Activated naive CD4-positive, alpha-beta T cell treated with anti-CD3 and anti-CD28 coated beads, Interleukin-2, amount 10 ng/mL, durations not matched to agents 7 days and 5 days (primary cell): Measurements from ENCODE around the gene ITGA11.

Source experiments
- CTCF ChIA-PET: fragments of 350-600 bp; sonication (Branson Sonifier 250); formaldehyde crosslinking; loops from one replicate; lab custom pipeline; 2021; ENCODE audit warnings: antibody characterized with exemption; lab: Charles Lee
- DNase-seq: peaks from one replicate; pipeline ENCODE4 v3.0.0-alpha.2; 2020
- H3K27ac Mint-ChIP-seq: one replicate; pipeline ENCODE4 v1.8.0; 2021; ENCODE audit warnings: mild to moderate bottlenecking, moderate library complexity, mixed read lengths
- H3K27me3 Mint-ChIP-seq: one replicate; pipeline ENCODE4 v1.8.0; 2021; ENCODE audit warnings: mild to moderate bottlenecking, mixed read lengths
- H3K36me3 Mint-ChIP-seq: one replicate; pipeline ENCODE4 v1.8.0; 2021; ENCODE audit warnings: mixed read lengths
- H3K4me1 Mint-ChIP-seq: one replicate; pipeline ENCODE4 v1.8.0; 2021; ENCODE audit warnings: mixed read lengths
- H3K4me3 Mint-ChIP-seq: one replicate; pipeline ENCODE4 v1.8.0; 2021; ENCODE audit warnings: mild to moderate bottlenecking, moderate library complexity, mixed read lengths
- H3K9me3 Mint-ChIP-seq: one replicate; pipeline ENCODE4 v1.8.0; 2021; ENCODE audit warnings: mixed read lengths

Gene ITGA11

DNA sequence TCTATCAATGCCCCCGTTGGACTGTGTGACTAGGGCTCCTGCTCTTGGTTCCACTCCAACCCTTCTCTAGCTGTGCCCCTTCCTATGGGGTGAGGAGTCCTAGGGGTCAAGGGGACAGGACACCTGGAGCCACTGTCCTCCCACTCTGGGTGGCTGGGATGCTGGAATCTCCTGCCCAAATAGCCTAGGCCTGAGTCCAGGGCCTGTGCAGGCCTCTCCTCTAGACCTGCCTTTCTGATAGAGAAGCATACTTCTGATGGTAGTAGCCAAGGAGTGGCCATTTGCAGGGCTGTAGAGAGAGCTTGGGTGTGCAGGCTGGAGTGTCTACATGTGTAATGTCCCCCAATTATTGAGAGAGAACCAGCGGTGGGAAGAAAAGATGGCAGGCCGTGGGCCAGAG, 54.2 kb downstream of the ITGA11 start:
- peaks cover 24% of the 10 kb centered on the region for H3K4me1 Mint-ChIP-seq
- no peak overlapping the region for H3K27ac Mint-ChIP-seq
- H3K27me3 Mint-ChIP-seq = no peaks in the 10 kb centered on the region
- no peaks in the 10 kb centered on the region for H3K9me3 Mint-ChIP-seq
- peaks cover 2% of the 10 kb centered on the region for H3K36me3 Mint-ChIP-seq
- CTCF ChIA-PET = interaction anchor here (10.6 kb wide), 1 partner anchor 72 kb away, joined by 122 read pairs; no protein-coding TSS in a partner anchor
- H3K4me3 Mint-ChIP-seq = no peak overlapping the region
- no peak for DNase-seq

DNA sequence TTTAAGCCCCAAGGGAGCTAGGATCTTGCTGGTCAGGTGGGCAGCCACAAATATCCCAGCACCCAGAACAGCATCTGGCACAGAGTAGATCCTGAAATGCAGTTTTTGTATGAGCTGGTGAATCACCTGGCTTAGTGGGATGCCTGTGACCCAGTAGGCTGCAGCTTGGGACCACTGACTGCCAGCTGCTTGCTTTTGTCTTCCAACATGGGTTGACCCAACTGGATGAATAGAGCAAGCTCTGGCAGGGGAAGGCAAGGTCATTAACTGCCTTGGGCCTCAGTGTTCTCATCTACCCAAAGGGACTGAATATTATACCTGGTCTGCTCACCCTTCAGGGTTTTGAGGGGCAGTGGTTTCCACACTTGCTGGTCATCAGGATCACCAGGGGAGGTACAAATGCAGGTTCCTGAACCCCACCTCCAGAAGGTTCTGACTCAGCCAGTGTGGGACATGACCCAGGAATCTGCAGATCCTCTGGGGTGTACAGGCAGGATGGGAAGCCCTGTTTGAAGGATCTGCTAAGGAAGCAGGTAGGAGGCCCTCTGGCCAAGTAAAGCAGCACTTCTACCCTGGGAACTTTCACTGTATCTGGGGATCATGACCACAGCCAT, 55.4 kb downstream of the ITGA11 start:
- Mint-ChIP-seq H3K4me3 (no peak overlapping the region), H3K4me1 (peaks cover 24% of the 10 kb centered on the region), H3K9me3 (no peaks in the 10 kb centered on the region), H3K27ac (no peak overlapping the region), H3K36me3 (no peaks in the 10 kb centered on the region), H3K27me3 (peaks cover 3% of the 10 kb centered on the region)
- CTCF ChIA-PET = interaction anchor here (0.9 to 1.6 kb wide), 2 partner anchors 66 to 70 kb away, joined by 3 to 4 read pairs; no protein-coding TSS in a partner anchor
- DNase-seq = no peak

DNA sequence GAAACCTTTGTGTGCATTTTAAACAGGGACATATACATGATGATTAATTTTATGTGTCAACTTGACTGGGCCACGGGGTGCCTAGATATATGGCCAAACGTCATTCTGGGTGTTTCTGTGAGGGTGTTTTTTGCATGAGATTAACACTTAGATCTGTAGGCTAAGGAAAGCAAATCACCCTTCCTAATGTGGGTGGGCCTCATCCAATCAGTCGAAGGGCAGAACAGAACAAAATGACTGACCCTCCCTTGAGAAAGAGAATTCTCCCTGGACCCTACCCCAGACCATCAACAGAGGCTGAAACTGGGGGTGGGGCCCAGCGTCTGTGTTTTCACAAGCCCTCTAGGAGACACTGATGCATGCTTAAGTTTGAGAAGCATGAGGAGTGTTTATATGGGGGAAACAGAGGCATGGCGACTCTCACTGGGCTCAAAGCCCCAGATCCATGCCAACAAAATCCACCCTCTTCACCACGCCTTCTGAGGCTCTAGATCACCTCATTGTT, 56.2 kb downstream of the ITGA11 start:
- Mint-ChIP-seq H3K36me3 (no peaks in the 10 kb centered on the region), H3K9me3 (no peaks in the 10 kb centered on the region), H3K27me3 (peaks cover 11% of the 10 kb centered on the region), H3K4me1 (peaks cover 24% of the 10 kb centered on the region), H3K4me3 (no peak overlapping the region), H3K27ac (no peak overlapping the region)
- CTCF ChIA-PET = interaction anchor here (0.9 to 1.6 kb wide), 2 partner anchors 65 to 69 kb away, joined by 3 to 4 read pairs; no protein-coding TSS in a partner anchor
- no peak for DNase-seq

DNA sequence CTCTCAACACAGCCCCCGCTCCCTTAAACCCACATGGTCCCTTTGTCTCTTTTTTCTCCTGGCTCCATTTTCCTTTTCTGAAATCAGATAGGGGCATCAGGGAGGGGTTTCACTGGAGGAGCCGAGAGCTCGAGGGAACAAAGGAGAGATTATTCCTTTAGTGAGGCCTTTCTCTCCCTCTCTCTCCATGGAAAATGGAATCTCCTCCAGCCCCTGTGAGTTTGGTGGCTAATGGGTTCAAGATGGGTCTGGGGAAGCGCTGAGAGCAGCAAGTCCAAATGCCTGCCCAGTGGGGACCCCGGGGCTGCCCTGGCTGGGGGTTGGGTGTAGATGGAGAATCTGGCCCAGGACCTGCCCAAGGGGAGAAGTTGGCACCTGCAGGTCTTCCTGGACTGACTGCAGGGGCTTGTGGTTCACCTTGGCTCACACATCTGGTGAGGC, 56.8 kb downstream of the ITGA11 start:
- H3K36me3 Mint-ChIP-seq = no peaks in the 10 kb centered on the region
- peaks cover 16% of the 10 kb centered on the region for H3K27me3 Mint-ChIP-seq
- no peak for DNase-seq
- H3K9me3 Mint-ChIP-seq = no peaks in the 10 kb centered on the region
- H3K4me1 Mint-ChIP-seq = peaks cover 18% of the 10 kb centered on the region
- CTCF ChIA-PET = interaction anchor here (1.6 kb wide), 1 partner anchor 69 kb away, joined by 4 read pairs; no protein-coding TSS in a partner anchor
- no peak overlapping the region for H3K27ac Mint-ChIP-seq
- no peak overlapping the region for H3K4me3 Mint-ChIP-seq

DNA sequence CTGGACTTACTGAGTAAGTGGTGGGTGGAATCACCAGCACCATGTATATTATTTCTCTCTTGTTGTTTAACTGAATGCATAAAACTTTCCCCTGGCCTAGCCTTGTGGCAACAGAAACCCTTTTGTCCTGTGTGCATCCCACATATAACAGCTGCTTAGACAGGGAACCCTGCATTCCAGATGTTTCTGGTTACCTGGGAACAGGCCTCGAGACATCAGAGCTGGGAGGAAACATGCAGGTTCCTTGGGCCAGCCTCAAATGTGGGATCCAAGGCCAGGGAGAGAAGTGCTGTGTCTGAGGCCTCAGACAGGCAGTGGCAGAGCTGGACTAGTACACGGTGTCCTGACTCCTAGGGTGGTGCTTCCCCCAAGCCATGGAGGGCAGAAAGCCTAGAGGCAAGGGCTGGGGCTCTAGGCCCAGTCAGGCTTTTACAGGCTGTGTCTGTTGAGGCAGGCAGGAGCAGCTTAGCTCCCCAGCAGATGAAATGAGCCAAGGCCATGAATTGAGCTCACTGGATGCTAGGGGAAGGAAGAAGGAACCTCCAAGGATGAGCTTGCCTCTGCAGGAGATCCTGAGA, 57.7 kb downstream of the ITGA11 start:
- Mint-ChIP-seq H3K4me3 (no peak overlapping the region), H3K4me1 (peaks cover 9% of the 10 kb centered on the region), H3K27me3 (peaks cover 17% of the 10 kb centered on the region), H3K36me3 (no peaks in the 10 kb centered on the region), H3K9me3 (no peaks in the 10 kb centered on the region), H3K27ac (no peak overlapping the region)
- DNase-seq = no peak
- CTCF ChIA-PET = interaction anchor here (1.1 to 1.3 kb wide), 2 partner anchors 22 to 68 kb away, joined by 3 to 5 read pairs; no protein-coding TSS in a partner anchor

DNA sequence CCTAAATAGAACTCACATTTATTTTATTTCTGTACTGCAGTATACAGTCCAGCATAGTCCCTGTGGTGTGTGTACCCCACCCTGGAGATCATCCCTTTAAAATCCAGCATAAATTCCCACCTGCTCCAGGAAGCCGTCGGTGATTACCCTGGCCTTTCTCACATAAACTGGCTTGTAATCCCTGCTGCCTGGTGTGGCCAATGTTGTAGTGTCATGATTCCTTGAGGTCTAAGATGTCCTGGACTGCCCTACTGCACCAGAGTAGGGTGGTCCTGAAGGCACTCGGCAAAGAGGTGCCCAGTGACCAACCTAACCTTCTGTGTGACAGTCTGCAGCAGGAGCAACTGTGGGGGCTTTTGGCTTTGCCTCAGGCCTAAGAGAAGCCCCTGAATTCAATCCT, 58.9 kb downstream of the ITGA11 start:
- CTCF ChIA-PET = interaction anchor here (1.3 kb wide), 1 partner anchor 67 kb away, joined by 5 read pairs; no protein-coding TSS in a partner anchor
- Mint-ChIP-seq H3K4me1 (no peaks in the 10 kb centered on the region), H3K27me3 (peaks cover 28% of the 10 kb centered on the region), H3K27ac (no peak overlapping the region), H3K9me3 (no peaks in the 10 kb centered on the region), H3K4me3 (no peak overlapping the region), H3K36me3 (no peaks in the 10 kb centered on the region)
- no peak for DNase-seq

DNA sequence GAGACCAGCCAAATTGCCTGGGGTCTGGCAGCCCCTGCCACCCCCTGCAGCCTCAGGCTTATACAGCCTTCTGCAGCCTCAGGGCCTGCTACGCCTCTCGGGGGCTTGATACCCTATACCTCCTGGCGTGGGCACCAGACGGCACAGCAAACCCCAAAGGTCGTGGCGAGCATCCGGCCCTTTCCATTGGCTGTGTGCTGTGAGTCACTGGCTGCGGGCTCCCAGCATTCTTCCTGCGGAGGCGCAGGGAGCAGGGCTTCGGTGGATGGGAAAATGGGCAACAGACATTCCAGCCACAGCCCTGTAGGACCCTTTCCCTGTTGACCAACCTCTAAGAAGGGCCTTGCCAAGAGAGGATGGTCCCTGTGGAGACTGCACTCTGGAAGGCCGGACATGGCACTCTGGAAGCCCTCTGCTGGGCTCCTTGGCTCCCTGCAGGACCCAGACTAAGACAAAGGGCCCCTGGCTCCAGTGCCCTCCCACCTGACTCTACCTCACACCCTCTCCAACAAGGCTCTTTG, 59.6 kb downstream of the ITGA11 start:
- Mint-ChIP-seq H3K36me3 (no peaks in the 10 kb centered on the region), H3K27ac (no peak overlapping the region), H3K4me1 (peaks cover 2% of the 10 kb centered on the region), H3K9me3 (no peaks in the 10 kb centered on the region), H3K4me3 (no peak overlapping the region), H3K27me3 (peaks cover 33% of the 10 kb centered on the region)
- no peak for DNase-seq
- CTCF ChIA-PET = no interaction called here

DNA sequence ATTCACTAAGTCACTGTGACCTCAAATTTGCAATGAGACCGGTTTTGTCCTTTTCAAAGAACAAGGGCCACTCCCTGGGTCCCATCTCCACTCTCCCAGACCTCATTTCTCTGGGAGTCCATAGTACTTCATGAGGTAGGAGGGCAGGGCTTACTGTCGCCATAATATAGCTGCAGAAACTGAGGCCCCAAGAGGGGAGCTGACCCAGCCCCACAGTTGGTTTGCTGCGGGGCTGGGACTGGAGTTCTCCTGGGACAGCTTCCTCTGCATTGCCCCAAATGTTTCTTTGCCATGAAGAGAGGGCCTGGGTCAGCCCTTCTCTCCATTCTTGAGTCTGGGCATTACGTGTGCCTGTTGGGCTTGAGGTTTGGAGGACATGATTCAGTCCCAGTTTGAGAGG, 60.1 kb downstream of the ITGA11 start:
- H3K4me1 Mint-ChIP-seq = peaks cover 7% of the 10 kb centered on the region
- H3K36me3 Mint-ChIP-seq = no peaks in the 10 kb centered on the region
- peaks cover 38% of the 10 kb centered on the region for H3K27me3 Mint-ChIP-seq
- CTCF ChIA-PET = no interaction called here
- no peaks in the 10 kb centered on the region for H3K9me3 Mint-ChIP-seq
- DNase-seq = no peak
- no peak overlapping the region for H3K4me3 Mint-ChIP-seq
- H3K27ac Mint-ChIP-seq = no peak overlapping the region

DNA sequence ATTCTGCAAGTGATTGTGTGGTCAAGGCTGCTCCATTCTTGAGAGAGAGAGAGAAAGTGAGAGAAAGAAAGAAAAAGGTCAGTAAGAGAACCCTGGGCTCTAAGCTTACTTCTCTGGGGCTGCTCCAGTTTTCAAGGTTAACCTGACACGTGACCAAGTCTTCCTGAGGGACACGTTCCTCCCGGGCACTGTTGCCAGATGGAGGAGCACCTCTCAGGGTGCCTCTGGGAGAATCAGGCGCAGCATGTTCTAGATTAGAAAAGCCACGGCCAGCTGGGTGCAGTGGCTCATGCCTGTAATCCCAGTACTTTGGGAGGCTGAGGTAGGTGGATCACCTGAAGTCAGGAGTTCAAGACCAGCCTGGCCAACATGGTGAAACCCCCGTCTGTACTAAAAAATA, 60.8 kb downstream of the ITGA11 start:
- CTCF ChIA-PET = no interaction called here
- Mint-ChIP-seq H3K4me3 (no peak overlapping the region), H3K27me3 (peaks cover 43% of the 10 kb centered on the region), H3K4me1 (peaks cover 10% of the 10 kb centered on the region), H3K36me3 (no peaks in the 10 kb centered on the region), H3K27ac (no peak overlapping the region), H3K9me3 (no peaks in the 10 kb centered on the region)
- DNase-seq = no peak

DNA sequence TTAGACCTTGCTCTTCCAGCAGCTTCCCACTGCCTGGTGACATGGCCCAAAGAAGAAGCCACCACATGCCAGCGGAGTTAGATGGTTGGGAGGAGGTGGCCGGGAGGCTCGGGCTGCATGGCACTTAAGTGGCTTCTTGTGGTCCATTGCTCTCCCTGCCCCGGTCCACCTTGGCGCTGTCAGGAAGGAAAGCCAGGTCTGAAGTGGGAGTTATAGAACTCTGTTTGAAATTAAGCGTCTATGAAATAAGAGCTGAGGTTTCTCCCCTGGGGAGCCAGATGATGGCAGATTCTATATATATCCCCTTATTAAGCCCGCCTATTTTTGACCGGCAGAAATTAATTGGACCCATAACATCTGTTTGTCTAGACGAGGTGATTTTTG, 61.2 kb downstream of the ITGA11 start:
- Mint-ChIP-seq H3K27ac (no peak overlapping the region), H3K4me1 (peaks cover 14% of the 10 kb centered on the region), H3K27me3 (peaks cover 47% of the 10 kb centered on the region), H3K36me3 (no peaks in the 10 kb centered on the region), H3K9me3 (no peaks in the 10 kb centered on the region), H3K4me3 (no peak overlapping the region)
- CTCF ChIA-PET = no interaction called here
- DNase-seq = no peak

DNA sequence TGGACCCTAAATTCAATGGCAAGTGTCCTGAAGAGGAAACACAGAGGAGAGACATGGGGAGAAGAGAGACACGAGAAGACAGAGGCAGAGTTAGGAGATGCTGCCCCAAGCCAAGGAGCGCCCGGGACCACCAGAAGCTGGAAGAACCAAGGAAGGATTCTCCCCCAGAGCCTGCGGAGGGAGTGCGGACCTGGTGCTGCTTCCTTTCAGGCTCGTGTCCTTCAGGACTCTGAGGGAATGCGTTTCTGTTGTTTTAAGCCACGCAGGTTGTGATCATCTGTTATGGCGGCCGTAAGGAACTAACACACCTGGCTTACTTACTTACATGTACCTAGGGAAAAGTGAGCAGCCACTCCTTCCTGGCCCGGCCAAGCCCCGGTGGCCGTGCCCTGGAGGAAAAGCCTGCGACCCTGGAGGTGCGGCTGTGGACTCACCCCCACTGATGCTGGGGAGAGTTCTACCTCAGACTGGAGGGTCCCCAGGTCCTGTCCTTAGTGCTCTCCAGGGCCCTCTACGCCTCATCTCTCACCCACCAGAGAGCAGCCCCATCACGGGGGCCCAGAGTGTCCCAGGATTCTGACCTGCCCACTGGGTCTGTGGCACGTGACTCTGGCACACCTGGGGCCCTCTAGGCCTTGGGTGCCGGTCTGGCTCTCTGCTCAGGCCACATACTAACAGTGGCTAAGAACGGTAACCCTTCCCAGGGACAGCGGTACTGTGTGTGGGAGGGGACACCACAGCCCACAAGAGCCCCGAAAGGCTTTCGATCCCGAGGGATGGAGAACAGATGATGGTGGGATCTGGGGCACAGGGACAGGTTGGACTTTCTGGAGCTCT, 61.8 kb downstream of the ITGA11 start:
- no peak for DNase-seq
- Mint-ChIP-seq H3K4me3 (no peak overlapping the region), H3K27me3 (peaks cover 50% of the 10 kb centered on the region), H3K4me1 (peaks cover 20% of the 10 kb centered on the region), H3K9me3 (no peaks in the 10 kb centered on the region), H3K27ac (no peak overlapping the region), H3K36me3 (no peaks in the 10 kb centered on the region)
- CTCF ChIA-PET = interaction anchor here (1.7 kb wide), 1 partner anchor 64 kb away, joined by 5 read pairs; no protein-coding TSS in a partner anchor

DNA sequence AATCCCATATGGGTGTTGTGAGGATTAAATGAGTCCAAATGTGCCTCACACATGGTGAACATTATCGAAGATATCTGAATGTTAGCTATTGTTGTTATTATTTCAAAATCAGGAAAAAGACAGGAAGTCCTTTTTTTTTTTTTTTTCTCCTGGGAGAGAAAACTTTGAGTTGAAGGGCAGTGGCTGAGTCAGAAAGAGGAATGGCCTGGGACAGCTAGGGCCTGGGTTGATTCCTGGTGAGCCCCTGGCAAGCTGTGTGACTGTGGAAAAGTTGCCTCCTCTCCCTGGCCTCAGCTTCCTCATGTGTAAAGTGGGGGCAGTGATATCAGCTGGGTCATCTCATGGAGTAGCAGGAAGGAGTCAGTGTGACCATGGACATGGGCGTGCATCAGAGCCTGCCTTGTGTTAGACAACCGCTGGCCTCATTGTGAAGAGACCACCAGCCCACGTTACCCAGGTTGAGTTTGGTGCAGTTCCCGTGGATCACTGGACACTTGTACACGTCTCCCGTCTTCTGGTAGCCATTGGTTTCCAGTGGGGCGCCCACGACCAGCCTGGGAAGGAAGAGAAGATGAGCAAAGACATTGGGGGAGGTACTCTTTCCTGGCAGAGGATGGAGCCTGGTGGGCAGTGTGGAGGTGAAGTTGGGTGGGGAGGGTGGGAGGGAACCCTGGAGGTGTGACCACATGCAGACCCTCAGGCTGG, 63.1 kb downstream of the ITGA11 start:
- H3K4me3 Mint-ChIP-seq = no peak overlapping the region
- H3K4me1 Mint-ChIP-seq = peaks cover 25% of the 10 kb centered on the region
- CTCF ChIA-PET = interaction anchor here (0.7 to 1.7 kb wide), 3 partner anchors 16 to 63 kb away, joined by 3 to 5 read pairs (median 4); no protein-coding TSS in a partner anchor
- no peaks in the 10 kb centered on the region for H3K9me3 Mint-ChIP-seq
- DNase-seq = no peak
- peaks cover 55% of the 10 kb centered on the region for H3K27me3 Mint-ChIP-seq
- no peak overlapping the region for H3K27ac Mint-ChIP-seq
- no peaks in the 10 kb centered on the region for H3K36me3 Mint-ChIP-seq

DNA sequence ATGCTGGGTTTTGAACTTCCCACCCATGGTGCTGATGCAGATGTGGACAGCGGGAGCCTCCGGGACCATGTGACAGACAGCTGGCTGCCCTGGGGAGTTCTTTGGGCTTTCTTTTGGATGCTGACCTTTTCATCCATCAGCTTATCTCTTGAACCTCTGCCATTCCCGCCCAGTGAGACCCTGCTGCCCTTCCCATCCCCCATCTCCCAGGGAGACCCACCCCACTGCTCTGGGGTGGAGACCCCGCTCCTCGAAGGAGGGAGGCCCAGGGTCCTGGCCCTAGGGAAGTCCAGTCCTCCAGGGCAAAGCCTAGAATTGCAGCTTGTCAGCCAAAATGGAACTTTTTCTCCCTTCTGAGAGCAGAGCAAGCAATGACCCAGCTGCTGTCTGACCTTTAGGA, 64.0 kb downstream of the ITGA11 start:
- DNase-seq = no peak
- Mint-ChIP-seq H3K27ac (no peak overlapping the region), H3K9me3 (no peaks in the 10 kb centered on the region), H3K4me3 (no peak overlapping the region), H3K4me1 (peaks cover 25% of the 10 kb centered on the region), H3K36me3 (no peaks in the 10 kb centered on the region), H3K27me3 (peaks cover 55% of the 10 kb centered on the region)
- CTCF ChIA-PET = interaction anchor here (0.7 to 1.2 kb wide), 2 partner anchors 17 to 60 kb away, joined by 3 to 4 read pairs; no protein-coding TSS in a partner anchor
